GM19025 (cell line): Measurements from ENCODE around the gene TBC1D9B.

Experiments
- ATAC-seq: cut with Tn5 transposase; IDR thresholded peaks from one replicate; pipeline ENCODE4 v1.9.1; 2021; ENCODE audit warnings: mild to moderate bottlenecking, low read depth, moderate library complexity; ENCODE audit not compliant: unreplicated experiment

The TBC1D9B gene

DNA sequence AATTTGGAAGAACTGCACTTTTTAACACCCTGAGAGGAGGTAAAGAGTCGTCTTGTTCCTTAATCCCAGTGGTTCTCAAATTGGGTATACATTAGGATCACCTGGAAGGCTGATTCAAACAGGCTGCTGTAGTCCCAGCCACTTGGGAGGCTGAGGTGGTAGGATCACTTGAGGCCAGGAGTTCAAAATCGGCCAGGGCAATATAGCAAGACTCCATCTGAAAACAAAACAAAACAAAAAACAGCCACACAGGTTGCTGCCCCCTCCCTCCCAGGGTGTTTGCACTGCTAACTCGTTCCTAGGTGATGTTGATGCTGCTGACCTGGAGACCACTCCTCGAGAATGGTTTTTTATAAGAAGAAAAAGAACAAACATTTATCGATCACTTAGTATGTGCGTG, 1.5 kb upstream of the TBC1D9B start:
- no peak for ATAC-seq

DNA sequence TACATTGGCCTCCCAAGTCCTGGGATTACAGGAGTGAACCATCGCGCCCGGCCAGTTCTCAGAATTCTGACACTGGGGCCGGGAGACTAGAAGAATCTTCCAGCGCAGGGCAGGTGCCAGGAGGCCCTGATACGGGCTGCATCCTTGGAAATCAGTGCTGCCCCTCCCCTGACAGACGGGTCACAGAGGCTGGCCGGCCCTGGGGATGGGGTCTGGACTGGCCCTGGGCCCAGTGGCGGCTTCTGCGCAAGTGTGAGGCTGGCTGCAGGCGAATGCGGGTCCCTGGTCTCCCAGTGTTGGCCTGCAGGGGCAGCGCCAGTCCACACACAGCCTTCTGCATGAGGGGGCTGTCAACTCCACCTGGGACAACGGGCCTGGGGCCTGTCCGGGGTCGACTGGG, 831 bp upstream of the TBC1D9B start:
- no peak for ATAC-seq

DNA sequence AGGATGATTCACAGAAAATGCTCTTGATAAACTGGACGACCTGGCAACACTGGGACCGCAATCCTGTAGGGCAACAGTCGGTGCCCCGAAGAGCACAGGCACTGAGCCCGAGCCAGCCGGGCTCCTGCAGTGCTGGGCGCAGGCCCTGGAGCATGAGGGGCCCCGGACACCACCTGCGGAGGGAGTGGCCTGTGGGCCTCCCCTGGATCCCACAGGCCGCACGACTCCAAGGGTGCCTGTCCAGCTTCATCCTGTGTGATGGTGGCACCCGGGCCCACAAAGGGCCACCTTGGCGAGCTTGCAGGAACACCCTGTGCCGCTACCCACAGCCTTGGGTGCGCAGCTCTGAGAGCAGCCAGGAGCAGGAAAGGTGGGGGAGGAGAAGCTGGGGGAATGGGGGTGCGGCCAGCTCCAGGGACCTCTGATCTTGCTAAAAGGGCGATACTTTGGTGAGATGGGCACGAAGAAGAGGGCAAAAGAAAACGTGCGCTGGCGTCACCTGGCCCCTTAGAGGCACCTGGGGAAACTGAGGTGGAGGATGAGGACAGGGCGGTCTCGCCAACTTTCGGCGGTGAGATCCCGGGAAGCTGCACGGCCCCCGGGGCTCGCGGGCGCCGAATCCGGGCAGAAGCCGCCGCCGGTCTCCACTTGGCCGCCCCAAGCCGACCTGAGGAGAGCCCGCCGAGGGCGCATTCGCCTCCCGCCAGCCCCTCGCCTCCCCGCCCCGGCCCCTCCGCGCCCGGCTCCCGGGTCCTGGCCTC, 722 bp downstream of the TBC1D9B start:
- ATAC-seq: peak; percentile 2

GRCh38 chr5:179906294-179906794, 1.4 kb downstream of the TBC1D9B start:
- ATAC-seq: no peak

DNA sequence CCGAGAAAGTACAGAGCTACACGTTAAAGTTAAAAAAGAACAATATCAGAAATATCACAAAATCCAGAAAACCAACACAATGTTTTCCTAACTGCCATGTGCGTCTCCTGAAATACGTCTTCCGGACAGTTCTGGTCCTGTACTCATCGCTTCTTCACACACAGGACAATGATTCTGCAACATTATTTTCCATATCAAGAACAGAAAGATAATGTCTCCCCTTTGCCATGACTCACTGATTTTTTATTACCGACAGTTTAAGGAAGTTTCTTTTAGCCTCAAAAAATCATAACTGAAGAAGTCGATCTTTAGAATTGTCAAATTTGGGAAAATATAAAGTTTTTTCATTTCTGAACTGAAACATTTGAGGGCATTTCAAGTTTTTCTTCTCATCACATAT, 2.5 kb downstream of the TBC1D9B start:
- ATAC-seq: no peak

DNA sequence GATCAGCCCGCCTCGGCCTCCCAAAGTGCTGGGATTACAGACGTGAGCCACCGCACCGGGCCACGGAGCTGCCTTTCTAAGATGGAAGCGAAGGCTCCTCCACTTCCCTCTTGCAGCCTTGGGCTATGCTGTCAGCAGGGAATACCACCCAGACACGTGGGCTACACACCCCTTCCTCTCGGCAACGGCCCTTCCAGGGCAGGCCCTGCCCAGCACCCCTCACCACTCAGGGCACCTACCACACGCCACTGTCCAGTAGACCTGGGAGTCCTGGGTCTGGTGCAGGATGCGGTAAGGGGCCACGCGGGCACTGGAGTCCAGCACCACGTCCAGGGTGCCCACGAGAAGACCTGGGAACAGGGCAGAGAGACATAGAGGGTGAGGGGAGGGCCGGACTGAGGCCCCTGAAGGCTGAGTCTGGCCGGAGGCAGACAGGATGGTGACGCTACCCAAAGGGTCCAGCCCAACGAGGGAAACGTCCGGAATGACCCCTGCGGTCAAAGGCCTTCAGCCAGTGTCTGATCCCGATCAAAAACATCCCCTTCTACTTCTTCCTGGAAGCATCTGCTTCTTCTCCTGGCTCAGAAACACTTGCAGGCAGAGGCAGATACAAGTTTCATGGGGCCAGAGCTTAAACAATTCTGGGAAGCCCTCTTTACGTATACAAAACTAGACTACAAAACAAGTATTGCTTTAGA, 3.1 kb downstream of the TBC1D9B start:
- no peak for ATAC-seq

GRCh38 chr5:179902763-179903158, 4.9 kb downstream of the TBC1D9B start:
- no peak for ATAC-seq

DNA sequence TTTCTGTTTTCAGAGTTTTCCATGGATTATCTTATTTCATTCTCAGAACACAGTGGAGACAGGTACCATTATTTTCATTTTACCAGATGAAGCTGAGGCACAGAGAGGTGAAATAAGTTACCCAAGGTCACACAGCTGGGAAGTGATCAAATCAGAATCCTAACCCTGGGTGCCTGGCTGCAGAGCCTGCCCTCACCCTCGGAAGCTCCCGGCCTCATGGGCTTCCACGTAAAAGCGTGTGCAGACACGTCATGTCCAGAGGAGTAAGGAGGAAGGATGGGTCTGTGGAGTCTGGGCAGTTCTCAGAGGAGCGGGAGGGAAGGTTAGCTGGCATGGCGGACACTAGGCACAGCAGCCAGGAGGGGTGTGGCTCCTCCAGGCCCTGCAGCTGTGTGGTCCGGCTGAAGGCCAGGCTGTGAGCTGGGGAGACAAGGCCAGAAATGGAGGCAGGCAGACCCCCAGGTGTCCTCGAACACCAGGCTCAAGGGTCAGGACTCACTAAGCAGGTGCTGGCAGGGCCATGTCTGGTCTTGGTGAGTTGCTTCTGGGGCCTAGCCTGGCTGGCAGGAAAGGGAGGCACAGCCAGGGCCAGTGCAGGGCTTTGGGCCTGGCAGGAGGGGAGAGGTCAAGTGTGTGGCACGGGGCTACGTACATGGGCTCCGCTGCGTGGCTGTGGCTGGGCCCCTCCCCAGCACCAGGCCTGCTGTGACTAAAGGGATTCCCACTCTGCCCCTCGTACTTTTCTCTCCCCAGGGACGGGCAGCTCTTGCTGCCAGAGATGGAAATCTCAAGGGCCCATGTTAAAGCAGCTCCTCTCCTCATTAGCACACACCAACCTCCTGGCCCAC, 5.6 kb downstream of the TBC1D9B start:
- no peak for ATAC-seq

DNA sequence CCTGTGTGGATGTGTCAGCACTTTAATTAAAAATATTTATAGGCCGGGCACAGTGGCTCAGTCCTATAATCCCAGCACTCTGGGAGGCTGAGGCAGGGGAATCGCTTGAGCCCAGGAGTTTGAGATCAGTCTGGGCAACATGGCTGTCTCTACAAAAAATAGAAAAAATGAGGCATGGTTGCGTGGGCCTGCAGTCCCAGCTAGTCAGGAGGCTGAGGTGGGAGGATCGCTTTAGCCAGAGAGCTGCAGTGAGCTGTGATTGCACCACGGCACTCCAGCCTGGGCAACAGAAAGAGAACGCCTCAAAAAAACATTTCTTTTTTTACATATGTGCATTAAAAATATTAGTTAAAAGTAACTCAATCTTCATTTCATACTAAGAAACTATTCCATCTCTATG, 6.2 kb downstream of the TBC1D9B start:
- no peak for ATAC-seq

DNA sequence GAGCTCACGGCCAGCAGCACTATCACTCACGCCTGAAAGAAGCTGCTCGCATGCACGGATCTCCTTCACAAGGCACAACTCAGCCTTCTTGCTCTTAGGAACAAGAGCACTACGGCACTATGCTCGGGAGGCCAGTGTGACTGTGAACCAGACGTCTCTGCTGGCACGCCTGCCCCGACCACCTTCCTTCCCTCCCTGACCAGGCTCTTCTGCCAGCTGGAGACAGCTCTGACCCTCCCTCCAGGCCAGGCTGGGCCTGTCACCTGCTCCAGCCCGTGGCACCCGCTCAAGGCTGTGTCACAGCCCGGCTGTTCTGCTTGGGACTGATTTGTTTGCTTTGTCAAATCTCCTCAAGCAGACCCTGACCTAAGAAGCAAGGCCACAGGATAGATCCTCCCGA, 7.0 kb downstream of the TBC1D9B start:
- ATAC-seq: no peak

DNA sequence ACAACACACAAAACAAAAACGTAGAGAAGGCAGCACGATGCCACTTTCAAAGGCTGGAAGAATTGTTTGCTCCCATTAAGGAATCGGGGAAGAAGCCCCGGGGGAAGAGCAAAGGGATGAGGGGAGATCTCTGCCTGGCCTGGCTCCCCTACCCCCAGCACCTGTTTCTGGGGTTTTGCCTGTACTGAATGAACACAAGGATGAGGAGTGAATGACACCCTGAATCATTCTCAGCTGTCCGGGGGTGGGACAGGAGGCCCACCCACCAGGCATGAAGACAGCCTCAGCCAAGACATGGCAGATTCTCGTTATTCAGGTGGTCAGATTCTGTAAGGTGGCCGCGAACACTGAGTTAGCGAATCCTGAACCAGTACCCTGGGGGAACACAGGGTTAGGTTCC, 7.5 kb downstream of the TBC1D9B start:
- ATAC-seq: no peak

DNA sequence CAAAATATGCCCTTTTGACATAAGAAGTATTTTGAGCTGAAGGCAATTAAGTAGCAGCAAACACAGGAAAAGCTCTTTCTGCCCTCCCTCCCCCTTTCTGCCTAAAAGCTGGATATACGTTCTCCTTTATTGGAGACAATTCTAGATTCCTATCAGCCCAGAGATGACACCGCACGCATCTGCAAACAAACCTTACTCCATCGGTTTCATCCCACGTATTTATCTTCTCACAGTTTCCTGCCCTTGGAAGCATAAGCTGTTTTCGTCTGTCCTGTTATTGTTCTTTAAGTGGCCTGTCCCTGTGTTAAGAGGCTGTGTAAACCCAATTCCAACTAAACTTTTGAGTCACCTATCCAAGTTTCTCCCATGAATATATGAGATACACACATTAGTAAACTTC, 11.8 kb downstream of the TBC1D9B start:
- ATAC-seq: no peak

DNA sequence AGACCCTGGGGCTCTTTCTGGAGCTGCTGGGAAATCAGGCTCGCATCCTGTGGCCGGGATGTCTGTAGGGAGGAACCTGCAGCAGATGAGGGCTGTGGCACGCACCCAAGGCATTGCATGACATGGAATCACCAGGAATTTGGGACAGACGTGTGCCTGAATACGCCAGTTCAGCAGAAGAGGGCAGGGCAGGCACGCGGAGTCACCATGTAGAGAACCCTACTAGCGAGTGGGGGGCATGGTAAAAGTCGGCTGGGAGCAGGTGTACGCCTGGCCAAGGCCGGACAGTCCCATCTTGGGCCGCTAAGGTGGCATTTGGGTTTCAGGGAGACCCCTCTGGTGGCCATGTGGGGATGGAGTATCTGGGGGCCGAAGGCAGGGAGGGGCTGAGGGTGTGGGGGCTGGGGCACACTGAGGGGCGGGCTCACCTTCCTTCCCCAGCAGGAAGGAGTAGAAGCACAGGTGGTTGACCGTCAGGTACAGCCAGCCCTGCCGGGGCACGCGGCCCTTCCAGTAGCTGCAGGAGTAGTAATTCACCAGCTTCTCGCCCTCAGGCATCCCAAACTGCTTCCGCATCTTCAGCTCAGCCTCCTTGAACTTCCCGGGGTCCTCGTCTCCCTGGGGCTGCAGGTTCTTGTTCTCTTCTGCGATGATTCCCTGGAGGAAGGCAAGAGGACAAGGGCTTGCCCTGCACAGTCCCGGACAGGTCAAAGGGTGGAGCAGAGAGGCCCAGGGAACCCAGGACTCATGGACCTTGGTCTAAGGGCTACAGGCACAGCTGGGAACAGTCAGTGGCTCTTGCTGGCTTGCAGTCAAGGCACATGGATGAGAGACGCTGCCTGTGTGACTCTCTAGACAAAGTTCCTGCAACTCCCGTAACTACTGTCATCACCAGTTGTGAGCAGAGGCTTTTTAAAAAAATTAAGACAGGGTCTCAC, 13.5 kb downstream of the TBC1D9B start:
- no peak for ATAC-seq

- no peak for ATAC-seq
These were observed 14.4 kb downstream of the TBC1D9B start for GRCh38 chr5:179893076-179893957.

- no peak for ATAC-seq
These were observed 15.4 kb downstream of the TBC1D9B start for GRCh38 chr5:179892255-179892654.

DNA sequence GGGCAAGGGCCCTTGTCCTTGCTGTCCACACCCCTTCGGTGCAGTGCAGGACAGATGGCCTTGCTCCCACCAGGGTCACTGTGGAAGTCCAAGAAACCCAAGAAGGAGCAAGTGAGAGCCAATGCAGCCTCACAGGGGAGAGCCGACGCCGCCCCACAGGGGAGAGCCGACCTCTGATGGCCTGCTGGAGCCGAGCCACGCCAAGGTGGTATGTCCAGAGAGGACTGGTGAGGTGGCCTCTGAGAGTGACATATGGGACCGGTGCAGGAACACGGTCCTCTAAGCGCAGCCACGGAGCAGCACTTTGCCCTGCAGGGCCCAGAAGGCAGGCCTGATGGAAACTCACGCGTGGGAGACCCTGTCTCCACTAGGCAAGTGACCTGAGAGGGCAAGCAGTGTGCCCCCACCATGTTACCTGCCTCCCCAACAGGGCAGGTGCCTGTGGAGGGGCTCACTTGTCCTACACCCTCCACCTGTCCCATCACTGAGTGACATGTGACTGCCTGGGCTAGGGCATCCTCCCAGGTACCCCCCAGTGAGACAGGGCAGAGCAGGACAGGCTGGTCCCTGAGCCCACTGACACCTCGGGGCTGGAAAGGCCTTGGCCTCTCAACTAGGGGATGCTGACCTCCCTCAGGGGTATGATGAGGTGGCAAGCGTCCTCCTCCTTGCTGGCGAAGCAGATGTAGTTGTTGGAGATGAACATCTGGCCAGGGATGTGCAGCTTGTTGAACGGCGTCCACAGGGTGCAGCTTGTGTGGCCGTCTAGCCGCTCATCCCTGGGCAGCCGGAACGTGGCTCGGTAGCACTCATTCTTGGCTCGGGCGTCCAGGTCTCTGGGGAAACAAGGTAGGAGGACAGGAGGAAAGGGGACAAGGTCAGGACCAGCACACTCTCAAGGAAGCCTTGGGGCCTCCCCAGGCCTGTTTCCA, 16.7 kb downstream of the TBC1D9B start:
- ATAC-seq: no peak

GRCh38 chr5:179889885-179890284, 17.8 kb downstream of the TBC1D9B start:
- ATAC-seq: no peak

DNA sequence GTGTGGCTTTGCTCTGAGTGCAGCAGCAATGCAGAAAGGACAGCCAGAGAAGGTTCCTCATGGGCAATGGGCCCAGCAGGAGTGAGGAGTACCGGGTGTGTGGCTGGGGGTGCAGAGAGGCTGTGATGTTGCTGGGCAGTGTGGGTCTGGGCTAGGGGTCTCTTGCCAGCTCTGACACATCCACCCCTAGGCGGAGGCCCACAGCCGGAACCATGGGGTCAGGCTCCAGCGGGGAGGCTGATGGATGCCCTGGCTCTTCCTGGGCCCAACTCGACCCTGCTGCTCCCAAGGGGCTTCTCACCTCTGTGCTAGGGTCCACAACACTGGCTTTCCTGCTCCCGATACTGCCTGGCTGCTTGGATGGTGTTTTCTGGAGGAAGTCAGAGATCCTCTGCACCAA, 19.9 kb downstream of the TBC1D9B start:
- ATAC-seq: no peak
